Dedifferentiated amniotic fluid mesenchymal stem cell (primary cell): ENCODE results near the gene SPIRE1.
"Not testable (repeated sequence)": the region's sequence is repeated elsewhere in the genome, so short reads cannot be mapped to it uniquely, and the experiment has no call there.

ENCODE experiments used
- DNase-seq: peaks from one replicate; pipeline ENCODE4 v3.0.0-alpha.2; 2016; ENCODE audit errors: extremely low spot score

Gene SPIRE1

GRCh38 chr18:12411456-12411855 lies 246.5 kb downstream of the SPIRE1 start:
- no peak for DNase-seq

- DNase-seq, result not testable (repeated sequence)
These were observed 247.2 kb downstream of the SPIRE1 start for GRCh38 chr18:12410747-12411146.

DNA sequence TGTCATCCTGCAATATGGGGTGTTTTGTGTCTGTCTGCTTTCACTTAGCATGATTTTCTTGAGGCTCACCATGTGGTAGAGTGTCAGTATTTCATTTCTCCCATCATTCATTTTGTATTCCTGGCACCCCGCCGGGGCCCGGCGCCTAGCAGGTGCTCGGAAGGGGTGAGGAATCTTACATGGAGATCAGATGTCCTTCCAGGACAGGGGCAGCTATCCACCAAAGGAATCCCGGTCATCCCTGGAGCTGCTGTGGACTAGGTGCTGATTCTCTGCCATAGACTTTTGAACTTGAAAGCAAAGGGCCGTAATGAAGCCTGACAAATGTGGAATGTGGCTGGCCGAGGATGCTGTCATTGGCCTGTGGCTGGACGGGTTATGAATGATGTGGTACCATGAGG lies 247.8 kb downstream of the SPIRE1 start:
- DNase-seq, result no peak

DNA sequence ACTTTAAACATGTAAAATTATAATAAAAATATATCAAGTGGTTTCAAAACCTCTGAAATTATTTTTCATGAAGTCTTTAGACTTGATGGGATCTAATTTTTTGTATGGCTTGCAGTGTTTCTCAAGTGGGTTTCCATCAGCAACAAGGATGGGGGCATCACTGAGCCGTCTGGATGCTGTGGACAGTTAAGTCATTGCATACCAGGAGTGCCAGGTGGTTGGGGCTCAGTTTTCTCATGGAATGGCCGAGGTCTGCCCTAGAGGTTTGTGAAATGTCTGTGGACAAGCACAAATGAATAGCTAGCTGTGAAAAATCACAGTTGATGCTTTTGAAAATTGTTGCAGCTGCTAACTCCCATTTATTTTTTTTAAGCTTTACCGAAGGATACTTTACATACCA lies 248.4 kb downstream of the SPIRE1 start:
- no peak for DNase-seq

DNA sequence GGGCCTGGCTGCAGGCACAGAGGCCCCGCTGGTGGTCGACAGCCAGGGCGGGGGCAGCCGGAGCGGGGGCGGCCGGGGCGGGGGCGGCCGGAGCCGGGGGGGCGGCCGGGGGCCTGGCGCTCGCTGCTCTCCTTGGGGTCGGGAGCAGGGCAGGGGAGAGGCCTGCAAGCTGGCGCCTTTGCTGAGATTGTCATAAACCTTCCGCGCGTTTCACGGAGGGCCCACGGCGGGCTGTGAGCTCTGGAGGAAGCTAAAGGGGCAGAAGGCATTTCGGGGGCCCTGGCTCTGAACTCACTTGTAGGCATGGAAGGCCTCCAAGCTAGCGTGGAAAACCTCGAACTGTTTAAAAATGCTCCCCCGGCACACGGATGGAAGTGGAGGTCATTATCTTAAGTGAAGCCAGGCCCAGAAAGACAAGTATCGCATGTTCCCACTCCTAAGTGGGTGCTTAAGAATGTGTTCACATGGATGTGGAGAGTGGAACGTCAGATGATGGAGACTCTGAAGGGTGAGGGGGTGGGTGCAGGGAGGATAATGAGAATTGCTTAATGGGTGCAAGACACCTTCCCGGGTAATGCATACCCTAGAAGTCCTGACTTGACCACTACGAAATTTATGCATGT lies 249.5 kb downstream of the SPIRE1 start:
- DNase-seq, result peak; percentile 18

DNA sequence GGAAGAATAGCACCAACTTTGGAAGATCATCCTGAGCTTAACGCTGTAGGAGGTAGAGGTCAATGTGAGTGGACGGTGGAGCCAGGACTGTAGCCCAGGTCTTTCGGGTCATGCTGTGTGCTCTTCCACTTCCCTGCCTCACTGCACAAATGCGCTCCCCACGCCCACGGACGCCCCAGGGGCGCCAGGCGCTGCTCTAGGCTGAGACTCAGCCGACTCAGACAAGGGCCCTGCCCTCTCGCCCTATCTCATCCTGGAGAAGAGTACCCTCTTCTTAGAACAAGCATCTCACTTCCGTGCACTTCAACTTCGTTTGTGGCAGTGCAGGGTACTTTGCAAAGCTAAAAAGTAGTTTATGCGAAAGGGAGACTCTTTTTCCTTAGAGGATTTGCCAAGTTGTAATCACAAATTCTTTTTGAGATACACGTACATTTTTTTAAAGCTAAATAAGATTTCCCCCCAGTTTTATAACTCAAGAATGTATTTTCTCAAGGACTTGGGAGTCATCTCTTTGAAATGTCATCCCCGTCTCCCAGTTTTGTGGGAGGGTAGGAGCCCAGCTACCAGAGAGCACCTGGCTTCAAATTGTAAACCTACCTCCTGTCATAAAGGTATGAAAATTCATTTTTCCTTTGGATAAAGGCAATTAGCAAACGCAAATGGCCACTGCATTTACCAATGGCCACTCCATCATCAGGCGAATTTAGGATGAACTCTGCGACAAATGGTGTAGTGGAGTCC lies 251.4 kb downstream of the SPIRE1 start:
- no peak for DNase-seq

- DNase-seq, result peak; percentile 13
These were observed 252.8 kb downstream of the SPIRE1 start for GRCh38 chr18:12405066-12405465.

GRCh38 chr18:12403601-12404506 lies 254.1 kb downstream of the SPIRE1 start:
- peak; percentile 78 for DNase-seq

- DNase-seq, result no peak
These were observed 256.0 kb downstream of the SPIRE1 start for GRCh38 chr18:12401881-12402280.

- DNase-seq, result no peak
These were observed 258.7 kb downstream of the SPIRE1 start for GRCh38 chr18:12399231-12399630.

GRCh38 chr18:12398625-12399024 lies 259.3 kb downstream of the SPIRE1 start:
- no peak for DNase-seq

DNA sequence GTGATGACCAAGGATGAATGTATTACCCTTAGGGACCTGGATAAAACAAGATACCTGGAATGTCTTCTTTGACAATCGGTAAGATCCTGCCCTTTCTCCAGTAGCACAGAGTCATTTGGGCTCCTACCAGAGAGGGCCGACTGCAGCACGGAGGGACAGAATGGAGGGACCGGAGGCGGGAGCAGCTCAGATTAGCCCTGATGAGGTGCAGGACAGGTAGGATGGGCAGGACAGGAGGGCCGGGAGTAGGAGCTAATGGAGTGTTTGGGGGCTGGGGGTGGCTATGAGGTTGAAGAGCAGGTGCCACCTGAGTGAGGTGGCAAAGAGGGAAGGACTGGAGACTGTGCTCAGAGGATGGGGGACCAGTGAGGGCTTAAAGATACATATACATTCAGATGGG lies 260.1 kb downstream of the SPIRE1 start:
- no peak for DNase-seq

DNA sequence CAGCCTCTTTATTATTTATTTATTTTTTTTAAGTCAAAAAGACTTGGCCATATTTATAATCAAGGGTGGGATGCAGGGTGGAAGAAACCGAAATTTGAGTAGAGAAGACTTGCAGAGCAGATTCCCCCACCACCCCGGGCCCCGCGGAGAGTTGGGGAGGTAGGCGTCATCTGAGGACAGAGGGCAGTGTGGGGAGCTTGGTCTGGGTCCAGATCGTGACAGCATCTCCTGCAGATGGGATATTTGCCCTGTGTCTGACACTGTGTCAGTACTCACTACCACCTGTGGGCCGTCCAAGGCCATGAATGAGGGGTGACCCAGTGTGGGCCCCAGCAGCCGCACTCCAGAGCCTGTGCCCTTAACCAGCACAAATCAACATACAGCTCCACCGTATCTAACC lies 260.7 kb downstream of the SPIRE1 start:
- no peak for DNase-seq
